ENCODE results near the gene COTL1. TPM values are rescaled to one million over a fixed set of nuclear protein-coding genes. Genes with fewer than 3 reads are reported as not detected.

The COTL1 gene
- total RNA-seq, 1 experiment from 2014 or later: 162 TPM

DNA sequence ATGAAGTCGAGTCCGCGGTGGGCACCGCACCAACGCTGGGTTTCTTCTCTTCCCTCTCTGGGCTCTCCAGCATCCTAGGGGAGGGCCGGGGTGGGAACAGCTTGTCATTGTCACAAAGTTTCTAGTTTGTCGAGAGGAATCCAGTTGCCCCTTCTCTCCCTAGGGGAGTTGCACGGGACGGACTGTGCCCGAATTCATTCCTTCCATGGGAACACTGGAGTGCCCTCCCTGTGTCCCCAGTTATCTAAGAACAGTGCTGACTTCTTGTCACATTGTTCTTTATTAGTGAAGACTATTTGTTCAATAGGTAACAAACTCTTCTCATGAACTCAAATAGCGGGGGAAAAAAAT, 31.6 kb upstream of the COTL1 start:
- Histone ChIP-seq H2AFZ (ENCODE audit: low read length) (no peak overlapping the region), H3K4me1 (ENCODE audit: low read length) (peaks cover 14% of the 10 kb centered on the region), H3K36me3 (ENCODE audit: insufficient read depth, low read length) (no peaks in the 10 kb centered on the region), H3K4me2 (ENCODE audit: low read depth, low read length, poor library complexity, severe bottlenecking) (peak overlapping the region; percentile 83), H3K27me3 (ENCODE audit: low read length) (no peaks in the 10 kb centered on the region), H3K9me3 (ENCODE audit: low read length) (no peaks in the 10 kb centered on the region), H3K4me3 (ENCODE audit: low read length) (peak overlapping the region; percentile 91; the same call in 1 of the 2 replicates), H3K27ac (ENCODE audit: low read length) (no peak overlapping the region), H3K9me2 (replicated peaks; ENCODE audit: insufficient read depth, low read length) (no peaks in the 10 kb centered on the region), H4K20me1 (ENCODE audit: insufficient read depth, low read depth, low read length) (peaks cover 5% of the 10 kb centered on the region; the same call in 1 of the 2 replicates), H3K9ac (ENCODE audit: low read length) (peak overlapping the region; percentile 74; the same call in 1 of the 2 replicates), H3K79me2 (ENCODE audit: low read length) (peaks cover 8% of the 10 kb centered on the region; the same call in 1 of the 2 replicates)
- DNase-seq: no peak

DNA sequence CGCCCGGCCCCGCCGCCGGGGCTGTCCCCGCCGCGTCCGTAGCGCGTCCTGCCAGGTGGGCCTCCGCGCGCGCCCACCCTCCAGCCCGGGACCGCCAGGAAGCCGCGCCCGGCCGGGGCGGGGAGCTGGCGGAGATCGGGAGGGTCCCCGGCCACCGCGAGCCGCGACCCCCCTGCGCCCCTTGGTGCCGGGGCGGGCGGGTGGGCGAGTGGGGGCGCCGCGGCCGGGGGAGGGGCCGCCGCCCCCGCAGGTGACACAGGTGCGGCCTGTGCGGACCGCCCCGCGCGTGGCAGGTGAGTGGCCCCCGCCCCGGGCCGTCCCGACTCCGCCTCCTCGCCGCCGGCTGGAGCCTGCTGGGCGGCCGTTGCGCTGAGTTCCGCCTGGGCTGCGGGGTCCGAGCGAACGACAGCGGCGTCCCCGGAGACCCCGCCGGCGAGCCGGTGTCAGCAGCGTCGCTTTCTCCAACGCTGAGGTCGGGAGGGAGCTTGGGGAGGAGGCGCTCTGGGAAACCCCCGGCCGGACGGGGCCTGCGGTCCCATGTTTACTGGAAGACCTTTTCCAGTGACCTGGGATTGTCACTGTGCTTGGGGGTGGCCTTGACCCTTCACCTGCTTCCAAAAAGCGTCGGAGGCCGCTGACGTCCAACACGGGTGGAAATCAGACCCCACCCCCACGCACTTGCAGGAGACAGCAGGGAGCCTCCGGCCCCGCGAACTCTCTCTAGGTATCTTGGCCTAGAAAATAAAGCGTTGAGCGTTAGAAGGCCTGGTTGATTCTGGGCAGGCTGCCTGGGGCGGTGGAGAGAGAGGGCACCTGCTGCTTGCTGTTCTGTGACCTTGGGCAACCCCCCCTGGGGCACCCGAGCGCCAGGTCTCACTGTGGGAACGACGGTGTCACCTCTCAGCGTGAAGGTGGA, 31.0 kb upstream of the COTL1 start:
- H3K27me3 ChIP-seq (ENCODE audit: low read length): no peaks in the 10 kb centered on the region
- H4K20me1 ChIP-seq (ENCODE audit: insufficient read depth, low read depth, low read length): peaks cover 5% of the 10 kb centered on the region; the same call in 1 of the 2 replicates
- no peak overlapping the region for H2AFZ ChIP-seq (ENCODE audit: low read length)
- H3K4me3 ChIP-seq (ENCODE audit: low read length): peak overlapping the region; percentile 91
- no peak overlapping the region for H3K27ac ChIP-seq (ENCODE audit: low read length)
- H3K9ac ChIP-seq (ENCODE audit: low read length): peak overlapping the region; percentile 74
- peaks cover 20% of the 10 kb centered on the region for H3K4me1 ChIP-seq (ENCODE audit: low read length)
- H3K9me3 ChIP-seq (ENCODE audit: low read length): no peaks in the 10 kb centered on the region
- peak; percentile 63 for DNase-seq
- H3K9me2 ChIP-seq (replicated peaks; ENCODE audit: insufficient read depth, low read length): no peaks in the 10 kb centered on the region
- peaks cover 8% of the 10 kb centered on the region; the same call in 1 of the 2 replicates for H3K79me2 ChIP-seq (ENCODE audit: low read length)
- no peaks in the 10 kb centered on the region for H3K36me3 ChIP-seq (ENCODE audit: insufficient read depth, low read length)
- H3K4me2 ChIP-seq (ENCODE audit: low read depth, low read length, poor library complexity, severe bottlenecking): peak overlapping the region; percentile 83

DNA sequence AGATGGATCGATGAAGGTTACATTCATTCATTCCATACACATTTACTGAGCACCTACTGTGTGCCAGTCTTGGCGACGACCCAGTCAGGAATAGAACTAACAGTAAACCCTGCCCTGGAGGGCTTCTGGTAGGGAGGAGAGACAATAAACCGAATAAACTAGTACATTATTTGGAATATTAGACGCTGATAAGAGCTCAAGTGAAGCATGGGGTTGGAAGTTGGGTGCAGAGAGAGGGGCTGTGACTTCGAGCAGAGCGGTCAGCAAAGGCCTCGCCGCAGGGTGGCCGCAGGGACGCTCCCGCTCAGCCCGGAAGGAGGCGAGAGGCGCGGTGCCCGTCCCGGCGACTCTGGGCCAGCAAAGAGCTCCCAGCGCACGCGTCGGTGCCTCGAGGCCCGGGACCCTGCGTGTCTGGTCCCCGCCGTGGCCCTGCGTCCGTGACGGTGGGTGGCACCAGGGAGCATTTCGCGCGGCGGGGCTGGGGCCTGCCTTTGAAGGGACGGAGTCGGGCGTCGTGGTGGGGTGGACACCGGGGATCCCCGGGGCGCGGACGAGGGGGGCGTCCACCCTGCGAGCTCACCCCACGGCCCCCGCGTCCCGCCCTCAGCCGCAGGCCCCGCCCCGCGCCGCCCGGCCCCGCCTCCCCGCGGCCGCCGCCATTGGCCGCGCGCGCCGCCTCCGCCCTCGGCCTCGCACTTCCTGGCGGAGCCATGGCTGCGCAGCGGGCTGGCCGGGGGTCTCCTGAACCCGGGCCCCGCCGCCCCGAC, 30.1 kb upstream of the COTL1 start, which contains the start of gene KLHL36:
Gene KLHL36 (plus strand): TSS at position 684 of the 767 bp plus-strand sequence. CDS start 2,357 bp downstream, outside the sequence.
- no peaks in the 10 kb centered on the region for H3K9me3 ChIP-seq (ENCODE audit: low read length)
- H3K4me1 ChIP-seq (ENCODE audit: low read length): peaks cover 27% of the 10 kb centered on the region
- peak within 1 kb of the TSS; percentile 97; the same call in 1 of the 2 replicates for H2AFZ ChIP-seq (ENCODE audit: low read length)
- H3K4me3 ChIP-seq (ENCODE audit: low read length): peak within 1 kb of the TSS; percentile 91
- no peaks in the 10 kb centered on the region for H3K36me3 ChIP-seq (ENCODE audit: insufficient read depth, low read length)
- peak; percentile 74 for DNase-seq
- peak within 1 kb of the TSS; percentile 83 for H3K4me2 ChIP-seq (ENCODE audit: low read depth, low read length, poor library complexity, severe bottlenecking)
- H3K79me2 ChIP-seq (ENCODE audit: low read length): peaks cover 8% of the 10 kb centered on the region; the same call in 1 of the 2 replicates
- peaks cover 5% of the 10 kb centered on the region; the same call in 1 of the 2 replicates for H4K20me1 ChIP-seq (ENCODE audit: insufficient read depth, low read depth, low read length)
- no peaks in the 10 kb centered on the region for H3K27me3 ChIP-seq (ENCODE audit: low read length)
- H3K9me2 ChIP-seq (replicated peaks; ENCODE audit: insufficient read depth, low read length): no peaks in the 10 kb centered on the region
- H3K9ac ChIP-seq (ENCODE audit: low read length): peak within 1 kb of the TSS; percentile 74
- H3K27ac ChIP-seq (ENCODE audit: low read length): no peak within 1 kb of the TSS

DNA sequence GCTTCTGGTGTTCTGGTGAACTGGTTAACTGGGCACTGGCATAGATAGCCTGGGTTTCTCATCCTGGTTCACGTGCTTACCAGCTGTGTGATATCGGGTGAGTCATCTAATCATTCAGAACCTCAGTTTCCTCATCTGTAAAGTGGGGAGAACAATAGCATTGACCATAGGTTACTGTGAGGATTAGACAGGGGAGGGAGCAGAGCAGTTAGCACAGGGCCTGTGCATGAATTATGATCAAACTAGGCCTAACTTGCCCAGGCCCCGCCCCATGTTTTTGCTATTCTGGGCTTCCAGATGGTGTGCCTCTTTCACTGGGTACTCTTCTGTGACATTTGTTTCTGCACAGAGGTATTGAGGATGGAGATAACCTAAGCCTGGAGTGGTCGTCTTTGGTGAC, 25.8 kb upstream of the COTL1 start:
- no peaks in the 10 kb centered on the region for H3K36me3 ChIP-seq (ENCODE audit: insufficient read depth, low read length)
- no peak overlapping the region for H2AFZ ChIP-seq (ENCODE audit: low read length)
- H3K9me2 ChIP-seq (replicated peaks; ENCODE audit: insufficient read depth, low read length): no peaks in the 10 kb centered on the region
- no peaks in the 10 kb centered on the region for H3K79me2 ChIP-seq (ENCODE audit: low read length)
- H3K27ac ChIP-seq (ENCODE audit: low read length): no peak overlapping the region
- no peaks in the 10 kb centered on the region for H4K20me1 ChIP-seq (ENCODE audit: insufficient read depth, low read depth, low read length)
- peak overlapping the region; percentile 36 for H3K4me2 ChIP-seq (ENCODE audit: low read depth, low read length, poor library complexity, severe bottlenecking)
- H3K27me3 ChIP-seq (ENCODE audit: low read length): no peaks in the 10 kb centered on the region
- DNase-seq: peak; percentile 66
- no peak overlapping the region; the same call in 1 of the 2 replicates for H3K4me3 ChIP-seq (ENCODE audit: low read length)
- peaks cover 38% of the 10 kb centered on the region for H3K4me1 ChIP-seq (ENCODE audit: low read length)
- no peak overlapping the region for H3K9ac ChIP-seq (ENCODE audit: low read length)
- H3K9me3 ChIP-seq (ENCODE audit: low read length): no peaks in the 10 kb centered on the region

DNA sequence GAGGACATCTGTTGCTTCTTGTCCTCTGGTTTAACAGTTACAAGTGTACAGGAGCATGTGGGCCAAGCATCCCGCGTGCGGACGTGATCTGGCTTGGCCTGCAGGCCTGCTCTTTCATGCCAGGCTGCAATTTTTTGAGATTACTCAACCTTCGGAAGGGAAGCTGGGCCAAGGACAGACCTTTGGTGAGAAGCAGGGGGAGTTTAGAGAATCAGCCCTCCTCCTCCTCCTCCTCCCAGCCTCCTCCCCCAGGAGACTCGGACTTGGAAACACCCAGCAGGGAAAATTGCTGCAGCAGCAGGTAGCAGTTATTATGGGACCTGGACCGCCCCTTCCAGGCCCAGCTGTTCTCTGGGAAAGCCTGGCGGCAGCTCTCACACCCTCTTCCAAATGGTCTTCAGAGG, 25.3 kb upstream of the COTL1 start:
- Histone ChIP-seq H3K36me3 (ENCODE audit: insufficient read depth, low read length) (no peaks in the 10 kb centered on the region), H2AFZ (ENCODE audit: low read length) (no peak overlapping the region), H3K27me3 (ENCODE audit: low read length) (no peaks in the 10 kb centered on the region), H3K4me3 (ENCODE audit: low read length) (no peak overlapping the region), H3K27ac (ENCODE audit: low read length) (no peak overlapping the region), H3K4me2 (ENCODE audit: low read depth, low read length, poor library complexity, severe bottlenecking) (no peak overlapping the region), H3K9ac (ENCODE audit: low read length) (no peak overlapping the region), H3K79me2 (ENCODE audit: low read length) (no peaks in the 10 kb centered on the region), H3K9me3 (ENCODE audit: low read length) (no peaks in the 10 kb centered on the region), H3K4me1 (ENCODE audit: low read length) (peaks cover 38% of the 10 kb centered on the region), H3K9me2 (replicated peaks; ENCODE audit: insufficient read depth, low read length) (no peaks in the 10 kb centered on the region), H4K20me1 (ENCODE audit: insufficient read depth, low read depth, low read length) (no peaks in the 10 kb centered on the region)
- no peak for DNase-seq

DNA sequence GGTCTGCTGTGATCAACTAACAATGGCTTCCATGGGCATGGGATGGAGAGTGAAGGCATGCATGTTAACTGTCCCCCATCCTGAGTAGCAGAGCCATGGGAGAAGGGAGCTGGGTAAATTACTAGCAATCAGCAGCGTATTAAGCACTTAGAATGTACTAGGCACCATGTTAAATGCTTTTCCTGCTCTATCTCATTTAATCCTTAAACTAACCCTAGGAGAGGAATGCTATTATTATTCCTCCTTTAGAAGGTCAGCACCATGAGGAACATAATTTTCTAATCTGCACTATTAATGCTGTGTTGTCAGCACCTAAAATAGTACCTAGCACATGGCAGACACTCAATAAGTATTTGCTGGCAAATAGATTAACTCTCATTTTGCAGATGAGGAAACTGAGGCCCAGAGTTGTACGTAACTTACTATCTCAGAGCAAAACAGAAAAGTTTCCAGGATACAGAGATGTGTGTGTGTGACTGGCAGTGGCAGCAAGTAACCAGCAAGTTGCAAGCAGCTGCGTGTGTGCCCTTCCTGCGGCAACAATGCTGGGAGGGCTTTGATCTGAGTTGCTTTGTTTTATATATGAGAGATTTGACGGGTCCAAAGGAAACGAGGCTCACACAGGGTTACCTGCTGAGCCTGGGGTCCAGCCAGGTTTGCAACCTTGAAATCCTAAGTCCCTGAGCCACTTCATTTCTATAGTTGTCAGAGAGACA, 23.9 kb upstream of the COTL1 start:
- no peaks in the 10 kb centered on the region for H3K27me3 ChIP-seq (ENCODE audit: low read length)
- H3K36me3 ChIP-seq (ENCODE audit: insufficient read depth, low read length): no peaks in the 10 kb centered on the region
- no peaks in the 10 kb centered on the region for H3K79me2 ChIP-seq (ENCODE audit: low read length)
- H3K4me3 ChIP-seq (ENCODE audit: low read length): peak overlapping the region; percentile 25; the same call in 1 of the 2 replicates
- peaks cover 41% of the 10 kb centered on the region for H3K4me1 ChIP-seq (ENCODE audit: low read length)
- H3K9ac ChIP-seq (ENCODE audit: low read length): 0 out of 2 replicates have a peak overlapping the region, but pooled peaks have one; percentile 7
- no peaks in the 10 kb centered on the region for H3K9me2 ChIP-seq (replicated peaks; ENCODE audit: insufficient read depth, low read length)
- H3K4me2 ChIP-seq (ENCODE audit: low read depth, low read length, poor library complexity, severe bottlenecking): peak overlapping the region; percentile 42
- no peaks in the 10 kb centered on the region for H4K20me1 ChIP-seq (ENCODE audit: insufficient read depth, low read depth, low read length)
- H3K27ac ChIP-seq (ENCODE audit: low read length): no peak overlapping the region
- no peak for DNase-seq
- no peaks in the 10 kb centered on the region for H3K9me3 ChIP-seq (ENCODE audit: low read length)
- H2AFZ ChIP-seq (ENCODE audit: low read length): no peak overlapping the region

DNA sequence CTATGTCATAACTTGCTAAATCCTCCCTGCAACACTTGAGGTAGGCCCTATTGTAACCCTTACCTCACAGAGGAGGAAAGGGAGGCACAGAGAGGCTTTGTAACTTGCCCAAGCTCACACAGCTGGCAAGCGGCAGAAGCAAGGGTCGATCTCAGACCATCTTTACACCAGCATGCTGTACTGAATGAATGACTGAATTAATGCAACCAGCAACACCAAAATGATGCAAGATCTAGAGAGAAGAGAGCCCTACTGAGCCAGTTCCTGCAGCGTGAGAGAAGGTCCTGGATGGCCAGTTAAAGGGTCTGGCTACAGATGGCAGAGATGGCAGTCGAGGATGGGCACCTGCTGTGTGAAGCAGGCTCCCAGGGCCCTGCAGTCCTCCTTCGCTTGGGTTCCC, 22.3 kb upstream of the COTL1 start:
- H3K27me3 ChIP-seq (ENCODE audit: low read length): no peaks in the 10 kb centered on the region
- H3K27ac ChIP-seq (ENCODE audit: low read length): no peak overlapping the region
- H3K36me3 ChIP-seq (ENCODE audit: insufficient read depth, low read length): no peaks in the 10 kb centered on the region
- DNase-seq: no peak
- H3K4me3 ChIP-seq (ENCODE audit: low read length): no peak overlapping the region
- no peaks in the 10 kb centered on the region for H3K9me3 ChIP-seq (ENCODE audit: low read length)
- H4K20me1 ChIP-seq (ENCODE audit: insufficient read depth, low read depth, low read length): no peaks in the 10 kb centered on the region
- H3K9me2 ChIP-seq (replicated peaks; ENCODE audit: insufficient read depth, low read length): no peaks in the 10 kb centered on the region
- H3K4me2 ChIP-seq (ENCODE audit: low read depth, low read length, poor library complexity, severe bottlenecking): no peak overlapping the region
- H3K9ac ChIP-seq (ENCODE audit: low read length): no peak overlapping the region
- H2AFZ ChIP-seq (ENCODE audit: low read length): no peak overlapping the region
- H3K79me2 ChIP-seq (ENCODE audit: low read length): no peaks in the 10 kb centered on the region
- H3K4me1 ChIP-seq (ENCODE audit: low read length): peaks cover 41% of the 10 kb centered on the region

Data from Karpas-422 (cell line).